Measurements from ENCODE around the gene NOTCH1.
"Not testable (repeated sequence)": the region's sequence is repeated elsewhere in the genome, so short reads cannot be mapped to it uniquely, and the experiment has no call there.

Gene NOTCH1

GRCh38 chr9:136578915-136579649, 33.2 kb upstream of the NOTCH1 start:
- DNase-seq, result no peak

GRCh38 chr9:136578626-136578914, 32.7 kb upstream of the NOTCH1 start:
- DNase-seq, result no peak

GRCh38 chr9:136577941-136578625, 32.2 kb upstream of the NOTCH1 start:
- no peak for DNase-seq

- no peak for DNase-seq
These were observed 30.4 kb upstream of the NOTCH1 start for GRCh38 chr9:136576269-136576626.

- no peak for DNase-seq
These were observed 29.9 kb upstream of the NOTCH1 start for GRCh38 chr9:136575626-136576268.

- DNase-seq, result not testable (repeated sequence)
These were observed 28.8 kb upstream of the NOTCH1 start for GRCh38 chr9:136574606-136575005.

GRCh38 chr9:136572828-136573625, 27.2 kb upstream of the NOTCH1 start:
- no peak for DNase-seq

- no peak for DNase-seq
These were observed 26.4 kb upstream of the NOTCH1 start for GRCh38 chr9:136572003-136572827.

- no peak for DNase-seq
These were observed 25.7 kb upstream of the NOTCH1 start for GRCh38 chr9:136571531-136571930.

- no peak for DNase-seq
These were observed 25.1 kb upstream of the NOTCH1 start for GRCh38 chr9:136570916-136571315.

GRCh38 chr9:136570191-136570845, 24.5 kb upstream of the NOTCH1 start:
- DNase-seq, result no peak

- no peak for DNase-seq
These were observed 23.8 kb upstream of the NOTCH1 start for GRCh38 chr9:136569526-136570148.

GRCh38 chr9:136568288-136569081, 22.6 kb upstream of the NOTCH1 start:
- DNase-seq, result no peak

GRCh38 chr9:136567651-136568287, 21.9 kb upstream of the NOTCH1 start:
- DNase-seq, result no peak

GRCh38 chr9:136566901-136567300, 21.1 kb upstream of the NOTCH1 start:
- no peak for DNase-seq

GRCh38 chr9:136566553-136566895, 20.7 kb upstream of the NOTCH1 start:
- no peak for DNase-seq

- no peak for DNase-seq
These were observed 20.1 kb upstream of the NOTCH1 start for GRCh38 chr9:136565715-136566552.

- DNase-seq, result no peak
These were observed 19.4 kb upstream of the NOTCH1 start for GRCh38 chr9:136565086-136565714.

Measured in NCI-H524 (cell line).